K562 (cell line): ENCODE measurements around the gene PEAR1. TPM values are rescaled to one million over a fixed set of nuclear protein-coding genes. Genes with fewer than 3 reads are reported as not detected.

ENCODE experiments used
- ATAC-seq: fragments of 200-7000 bp; cut with Tn5 transposase; 3 replicates; pipeline ENCODE4 v1.9.1; 2020; ENCODE audit warnings: moderate library complexity
- BruUV-seq: library from RNA; stranded (reverse); fragments of 400-500 nt; replicated peaks from 2 replicates; lab custom pipeline; 2021; lab: Mats Ljungman, UMichigan
- CTCF ChIA-PET: fragments of 300-600 bp; formaldehyde crosslinking; extraction: SDS; loops from one replicate; lab custom pipeline; 2021; ENCODE audit warnings: low intra/inter-chr PET ratio; lab: Yijun Ruan, JAX
- POLR2A ChIA-PET: fragments of 300-600, 350-650 bp; sonication (Branson Sonifier 250); formaldehyde crosslinking; extraction: SDS; loops from one replicate; lab custom pipeline; 2021; ENCODE audit warnings: antibody characterized with exemption, inconsistent platforms; lab: Yijun Ruan, JAX
- DNase-seq, 4 experiments: peaks; one replicate each; pipeline versions ENCODE4 v3.0.0 to v3.0.0-alpha.2; 2011 to 2018; ENCODE audit warnings: low spot score in 3 of 4, mixed read lengths in 3 of 4; ENCODE audit errors: extremely low read depth in 1 of 4
- FAIRE-seq: peaks from 2 replicates; lab custom pipeline; 2011; peaks lifted over from hg19 to GRCh38; lab: Jason Lieb, UNC
- H2AFZ ChIP-seq: 2 replicates; pipeline ENCODE4 v1.6.0; 2011; ENCODE audit warnings: low read depth, low read length, control low read depth, inconsistent platforms
- H3K27ac ChIP-seq: fragments of 200-600 bp; 3 replicates; pipeline ENCODE4 v1.8.0; 2011; ENCODE audit warnings: low read depth, mild to moderate bottlenecking, control low read depth, inconsistent platforms, low read length, moderate library complexity, mixed read lengths; ENCODE audit errors: extremely low read depth
- H3K27me3 ChIP-seq, 2 experiments: fragments of 300-600 bp in 1 of 2; 2 replicates in 1 of 2; 3 replicates in 1 of 2; pipeline versions ENCODE4 v1.6.0 to v1.8.0; 2011; ENCODE audit warnings: inconsistent platforms in 2 of 2, low read length in 2 of 2, mild to moderate bottlenecking in 1 of 2, mixed read lengths in 1 of 2, moderate library complexity in 1 of 2; ENCODE audit not compliant: control insufficient read depth in 2 of 2, insufficient read depth in 2 of 2
- H3K36me3 ChIP-seq: fragments of 300-600 bp; 3 replicates; pipeline ENCODE4 v1.8.0; 2011; ENCODE audit warnings: mild to moderate bottlenecking, low read length, inconsistent platforms; ENCODE audit not compliant: control insufficient read depth, insufficient read depth
- H3K4me1 ChIP-seq, 2 experiments: fragments of 200-600 bp in 1 of 2; replicated peaks in 1 of 2; 2 replicates in 1 of 2; 3 replicates in 1 of 2; pipeline versions ENCODE4 v1.5.1 to v1.8.0; 2011; ENCODE audit warnings: inconsistent platforms in 2 of 2, low read length in 2 of 2, mild to moderate bottlenecking in 1 of 2, mixed read lengths in 1 of 2, moderate library complexity in 1 of 2; ENCODE audit not compliant: control insufficient read depth in 2 of 2, insufficient read depth in 2 of 2
- H3K4me2 ChIP-seq: 2 replicates; pipeline ENCODE4 v1.6.1; 2011; ENCODE audit warnings: low read length, control low read depth, inconsistent platforms, mixed read lengths; ENCODE audit not compliant: insufficient read depth
- H3K4me3 ChIP-seq: fragments of 200-600 bp; sonication (generic), shearing (Covaris generic); 2 replicates; pipeline ENCODE4 v1.5.1; 2016; ENCODE audit warnings: control low read depth, inconsistent platforms
- H3K79me2 ChIP-seq: fragments of 200-600 bp; 3 replicates; pipeline ENCODE4 v1.8.0; 2011; ENCODE audit warnings: low read length, inconsistent platforms; ENCODE audit not compliant: control insufficient read depth, insufficient read depth
- H3K9ac ChIP-seq, 2 experiments: 2 replicates each; pipeline versions ENCODE4 v1.6.0 to v1.6.1; 2011; ENCODE audit warnings: low read depth in 2 of 2, low read length in 2 of 2, control low read depth in 1 of 2, inconsistent platforms in 1 of 2, mild to moderate bottlenecking in 1 of 2, mixed read lengths in 1 of 2; ENCODE audit not compliant: insufficient read depth in 1 of 2
- H3K9me1 ChIP-seq: one replicate; pipeline ENCODE4 v1.6.0; 2011; ENCODE audit warnings: inconsistent platforms, mild to moderate bottlenecking, low read length, moderate library complexity; ENCODE audit not compliant: control insufficient read depth, insufficient read depth
- H3K9me3 ChIP-seq: replicated peaks from 2 replicates; pipeline ENCODE4 v1.5.1; 2011; ENCODE audit warnings: low read depth, low read length, inconsistent platforms; ENCODE audit not compliant: control insufficient read depth, insufficient read depth
- H4K20me1 ChIP-seq: replicated peaks from 2 replicates; pipeline ENCODE4 v1.6.1; 2011; ENCODE audit warnings: low read length, inconsistent platforms, mixed read lengths; ENCODE audit not compliant: control insufficient read depth, insufficient read depth
- CTCF ChIP-seq, 3 experiments: IDR thresholded peaks in 2 of 3; conservative IDR thresholded peaks in 1 of 3; 2 replicates each; pipeline ENCODE4 v1.5.1; 2011 to 2012; ENCODE audit warnings: low read length in 3 of 3, mild to moderate bottlenecking in 3 of 3, control low read depth in 2 of 3, improper control_type of control experiment in 1 of 3, inconsistent platforms in 1 of 3, low read depth in 1 of 3, mixed read lengths in 1 of 3, moderate library complexity in 1 of 3; ENCODE audit not compliant: insufficient read depth in 2 of 3
- HCFC1 ChIP-seq: IDR thresholded peaks from 2 replicates; pipeline ENCODE4 v1.6.1; 2012; ENCODE audit warnings: low read depth, low read length, improper control_type of control experiment
- TAL1 ChIP-seq: fragments of 450-650 bp; IDR thresholded peaks from 2 replicates; pipeline ENCODE4 v1.6.1; 2016; ENCODE audit warnings: mild to moderate bottlenecking
- USF1 ChIP-seq: sonication (generic); formaldehyde crosslinking; IDR thresholded peaks from 2 replicates; pipeline ENCODE4 v1.9.0; 2022; ENCODE audit warnings: mild to moderate bottlenecking, missing genetic modification reagents
- ZNF143 ChIP-seq: sonication (generic); formaldehyde crosslinking; IDR thresholded peaks from 2 replicates; pipeline ENCODE4 v1.9.0; 2022; ENCODE audit warnings: mild to moderate bottlenecking, missing genetic modification reagents
- ZNF212 ChIP-seq: fragments of 450-650 bp; formaldehyde crosslinking; IDR thresholded peaks from 2 replicates; pipeline ENCODE4 v1.4.0; 2020; ENCODE audit warnings: mild to moderate bottlenecking
- WGBS: fragments of 100-300 bp; shearing (Covaris generic); methylation state at CpG from one replicate; pipeline ENCODE4 v1.1.6; 2016; ENCODE audit warnings: low coverage, mixed read lengths; ENCODE audit not compliant: insufficient coverage; ENCODE audit errors: missing lambda C conversion rate; 5-methylcytosine and 5-hydroxymethylcytosine counted together
- in situ Hi-C: fragments of 300-500 bp; cut with MboI; formaldehyde crosslinking; loops from 4 replicates; pipeline ENCODE4 v1.15.0; 2018; ENCODE audit warnings: inconsistent platforms, mixed read lengths
- intact Hi-C: fragments of 100-400 bp; cut with micrococcal nuclease; formaldehyde crosslinking; loops from 2 replicates; pipeline ENCODE4 v1.14.2; 2022
- polyA plus RNA-seq, 8 experiments: library from polyadenylated mRNA; depleted of rRNA in 4 of 8; stranded (reverse) in 5 of 8; unstranded in 3 of 8; fragments of >200 nt; fragmentation: Nextera tagmentation in 2 of 8; fragmentation: Illumina TruSeq in 1 of 8; extraction: Ambion mirVana in 2 of 8; extraction: Trizol in 1 of 8; gene quantifications; 2 replicates each; pipeline versions ENCODE4 v1.2.1 to v1.2.3, GENCODE V29; 2011 to 2014; ENCODE audit warnings: inconsistent platforms in 1 of 8, missing spikeins in 1 of 8
- total RNA-seq, 7 experiments: library from RNA; depleted of rRNA in 6 of 7; stranded (reverse); fragments of >200 nt in 6 of 7; fragmentation: Illumina TruSeq in 2 of 7; extraction: Trizol in 2 of 7; gene quantifications; 2 replicates each; pipeline versions ENCODE4 v1.2.1 to v1.2.3, GENCODE V29; 2011 to 2021; ENCODE audit warnings: low replicate concordance in 1 of 7

PEAR1 gene
- total and polyA plus RNA-seq, 9 of the 15 experiments (the other 6 are each of a cell fraction or from before 2014, with no cell fraction given), result 0.87 to 13.9 (median 6.1) TPM

- Histone ChIP-seq H3K27ac (no peak overlapping the region; the same call in 2 of the 3 replicates), H2AFZ (peak overlapping the region; percentile 67; the same call in 1 of the 2 replicates), H3K9me3 (no peaks in the 10 kb centered on the region), H3K4me2 (peak overlapping the region; percentile 36; the same call in 1 of the 2 replicates), H3K79me2 (peaks cover 41% of the 10 kb centered on the region; the same call in 2 of the 3 replicates), H3K36me3 (peaks cover 3% of the 10 kb centered on the region; the same call in 2 of the 3 replicates), H3K9ac (peak overlapping the region in 1 of 2 experiments; percentile 65; a peak in 2 of 4 replicates), H3K9me1 (peaks cover 4% of the 10 kb centered on the region), H3K27me3 (no peaks in the 10 kb centered on the region), H3K4me3 (no peak overlapping the region), H3K4me1 (peaks cover 73 to 88% of the 10 kb centered on the region in 2 experiments), H4K20me1 (no peaks in the 10 kb centered on the region)
- intact Hi-C loops, result loop anchor here (5.0 kb wide), 1 partner anchor 177 kb away; no protein-coding TSS in a partner anchor
- BruUV-seq, result no TSS peak
- ATAC-seq (no peak), FAIRE-seq (no peak), DNase-seq (no peak)
- in situ Hi-C loops, result loop anchor here (5.0 kb wide), 2 partner anchors 62 to 137 kb away; partner anchors contain the start of genes ISG20L2 and METTL25B
- TF ChIP-seq ZNF212 (CRISPR knock-in tag) (no peak), CTCF (IDR thresholded peaks at IDR 0.05 in 2 of 3, conservative IDR thresholded peaks at IDR 0.05 in 1 of 3; ENCODE audit: insufficient read depth in 2 of 3, low read depth in 1 of 3, low read length in 3 of 3) (peak in 1 of 3 experiments; percentile 12; a peak in 1 of 6 replicates), HCFC1 (no peak), ZNF143 (CRISPR knock-in tag) (no peak), TAL1 (no peak), USF1 (CRISPR knock-in tag) (0 out of 2 replicates have a peak, but pooled peaks have one; percentile 2)
- CTCF ChIA-PET, result no interaction called here
- POLR2A ChIA-PET, result interaction anchor here (0.6 to 1.0 kb wide), 3 partner anchors 10 to 30 kb away, joined by 3 read pairs; no protein-coding TSS in a partner anchor
- WGBS, result 65% methylated on average over 4 of the region's 4 CpGs
Measured at GRCh38 chr1:156864796-156865195, 28.7 kb upstream of the PEAR1 start.
